Left renal cortex interstitium (tissue), 4 donors: ENCODE measurements around the gene CDHR1. TPM values are rescaled to one million over a fixed set of nuclear protein-coding genes. Genes with fewer than 3 reads are reported as not detected.
A peak's percentile ranks its signal among the peaks of the same experiment; 100 is the strongest.
"Not testable (repeated sequence)": the region's sequence is repeated elsewhere in the genome, so short reads cannot be mapped to it uniquely, and the experiment has no call there.

ENCODE experiments used
- DNase-seq, 4 donors: peaks; one replicate each; pipeline ENCODE4 v3.0.0-alpha.2; 2013; ENCODE audit warnings: low read depth in 4 of 4, low spot score in 2 of 4, missing footprints in 1 of 4
- polyA plus RNA-seq, 4 donors: library from polyadenylated mRNA; unstranded; fragments of 120-200 nt; gene quantifications; one replicate each; pipeline ENCODE4 v1.2.1, GENCODE V29; 2013; ENCODE audit not compliant: insufficient read length in 4 of 4

The CDHR1 gene
- polyA plus RNA-seq, 4 donors: 0.64 to 0.99 (median 0.75) TPM

DNA sequence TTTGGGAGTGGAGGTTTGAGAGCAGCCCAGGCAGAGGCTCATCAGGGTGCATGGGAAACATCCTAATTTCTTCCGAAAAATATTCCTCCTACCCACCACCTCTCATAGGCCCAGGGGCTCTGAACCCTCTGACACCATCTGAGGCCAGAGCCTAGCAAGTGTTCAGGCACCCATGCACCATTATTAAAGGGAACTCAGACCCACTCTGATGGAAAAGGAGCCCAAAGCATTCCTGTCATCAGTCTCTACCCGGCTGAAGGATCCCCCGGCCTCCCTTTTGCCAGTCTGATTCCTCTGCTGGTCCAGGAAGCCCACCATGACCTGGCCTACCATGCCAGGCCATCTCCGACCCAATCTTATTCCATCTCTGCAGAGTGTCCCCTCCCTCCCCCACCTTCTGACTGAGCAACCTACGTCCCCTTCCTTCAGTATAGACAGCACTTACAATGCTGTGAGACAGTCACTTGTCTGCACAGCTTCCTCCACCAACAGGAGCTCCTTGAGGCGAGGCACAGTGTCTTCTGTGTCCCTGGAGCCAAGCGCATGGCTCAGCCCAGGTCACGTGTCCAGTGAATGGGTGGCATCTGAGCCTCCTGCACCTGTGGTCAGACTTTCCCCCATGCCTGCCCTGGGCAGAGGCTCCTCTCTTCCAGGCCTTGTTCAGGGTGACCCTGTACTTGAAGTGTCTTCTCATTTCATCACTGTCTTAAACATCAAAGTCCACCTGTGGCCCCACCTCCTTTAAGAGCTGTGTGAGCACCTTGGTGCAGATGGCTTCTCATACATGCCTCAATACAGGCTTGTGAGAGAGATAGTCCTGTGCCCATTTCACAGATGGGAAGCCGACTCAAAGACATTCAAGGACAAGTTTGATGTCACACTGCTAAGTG is 21.6 kb upstream of the CDHR1 start:
- DNase-seq: no peak

DNA sequence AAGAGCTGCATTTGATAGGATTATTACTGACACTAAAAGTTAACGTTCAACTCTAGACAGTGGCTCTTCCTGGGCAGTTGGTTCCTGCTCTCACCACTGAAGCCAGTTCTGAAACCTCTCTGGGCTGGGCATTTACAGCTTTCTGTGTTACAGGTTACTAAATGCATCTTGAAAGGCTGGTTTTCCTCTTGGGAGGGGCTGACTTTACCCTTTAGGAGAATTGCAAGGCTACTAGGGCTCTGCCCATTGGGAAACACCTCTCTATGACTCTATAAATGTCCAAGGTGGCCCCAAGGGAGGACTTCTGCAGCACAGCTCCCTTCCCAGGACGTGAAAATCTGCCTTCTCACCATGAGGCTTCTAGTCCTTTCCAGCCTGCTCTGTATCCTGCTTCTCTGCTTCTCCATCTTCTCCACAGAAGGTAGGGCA is 20.8 kb upstream of the CDHR1 start, which contains the start of gene GPR15LG:
Gene GPR15LG, plus strand, starts transcription at position 301 of the 429 bp plus-strand sequence. Its CDS starts 51 bp downstream, at position 352.
- no peak for DNase-seq

DNA sequence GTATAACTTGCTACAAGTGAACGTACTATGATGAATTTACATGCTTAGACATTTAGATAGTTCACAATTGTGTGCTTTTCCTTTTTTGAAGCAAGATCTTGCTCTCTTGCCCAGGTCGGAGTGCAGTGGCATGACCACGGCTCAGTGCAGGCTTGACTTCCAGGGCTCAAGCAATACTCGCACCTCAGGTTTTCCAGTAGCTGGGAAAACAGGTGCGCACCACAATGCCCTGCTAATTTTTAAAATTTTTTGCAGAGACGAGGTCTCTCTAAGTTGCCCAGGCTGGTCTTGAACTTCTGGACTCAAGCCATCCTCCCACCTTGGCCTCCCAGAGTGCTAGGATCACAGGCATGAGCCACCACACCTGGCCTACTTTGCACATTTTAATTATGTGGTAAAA is 18.9 kb upstream of the CDHR1 start:
- no peak for DNase-seq

DNA sequence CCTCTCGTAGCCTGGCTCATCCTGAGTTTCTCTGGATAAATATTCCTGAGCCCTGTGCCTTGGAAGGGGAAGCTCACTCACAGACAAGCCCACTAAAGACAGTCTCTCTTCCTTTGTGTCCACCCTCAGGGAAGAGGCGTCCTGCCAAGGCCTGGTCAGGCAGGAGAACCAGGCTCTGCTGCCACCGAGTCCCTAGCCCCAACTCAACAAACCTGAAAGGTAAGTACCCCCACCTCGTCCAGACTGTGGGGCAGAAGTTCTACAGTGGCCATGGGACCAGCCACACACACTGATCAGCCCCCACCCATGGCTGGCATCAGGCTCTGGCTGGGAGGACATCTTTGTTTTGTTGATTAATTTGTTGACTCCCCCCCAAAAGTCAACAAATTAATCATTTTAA is 18.0 kb upstream of the CDHR1 start:
- DNase-seq: no peak

DNA sequence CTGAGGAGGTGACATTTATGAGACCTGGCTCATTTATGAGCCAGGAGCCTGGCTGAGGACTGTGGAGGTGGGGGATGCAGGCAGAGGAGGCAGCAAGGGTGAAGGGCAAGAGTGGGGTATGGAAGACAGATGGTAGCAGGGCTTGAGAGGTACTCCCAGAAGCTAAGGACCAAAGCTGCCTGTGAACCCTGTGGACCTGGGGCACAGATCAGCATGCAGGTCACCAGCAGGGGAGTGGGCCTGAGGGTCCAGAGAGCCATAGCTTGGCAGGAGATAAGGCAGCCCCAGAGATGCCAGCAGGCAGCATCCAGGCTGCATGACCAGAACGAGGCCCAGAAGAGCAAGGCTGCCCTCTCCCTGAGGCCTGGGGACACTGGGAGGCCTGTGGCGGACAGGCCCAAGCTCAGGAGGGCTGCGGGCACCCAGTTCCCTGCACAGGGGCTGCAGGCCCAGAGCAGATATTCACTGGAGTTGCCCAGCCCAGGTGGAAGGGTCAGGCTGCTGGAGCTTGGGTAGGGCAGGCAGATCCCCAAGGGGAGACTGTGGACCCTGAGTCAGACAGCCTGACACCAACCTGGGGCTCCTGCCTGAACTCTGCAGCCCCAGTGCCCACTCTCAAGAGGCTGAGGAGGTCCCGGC is 17.4 kb upstream of the CDHR1 start:
- no peak for DNase-seq

DNA sequence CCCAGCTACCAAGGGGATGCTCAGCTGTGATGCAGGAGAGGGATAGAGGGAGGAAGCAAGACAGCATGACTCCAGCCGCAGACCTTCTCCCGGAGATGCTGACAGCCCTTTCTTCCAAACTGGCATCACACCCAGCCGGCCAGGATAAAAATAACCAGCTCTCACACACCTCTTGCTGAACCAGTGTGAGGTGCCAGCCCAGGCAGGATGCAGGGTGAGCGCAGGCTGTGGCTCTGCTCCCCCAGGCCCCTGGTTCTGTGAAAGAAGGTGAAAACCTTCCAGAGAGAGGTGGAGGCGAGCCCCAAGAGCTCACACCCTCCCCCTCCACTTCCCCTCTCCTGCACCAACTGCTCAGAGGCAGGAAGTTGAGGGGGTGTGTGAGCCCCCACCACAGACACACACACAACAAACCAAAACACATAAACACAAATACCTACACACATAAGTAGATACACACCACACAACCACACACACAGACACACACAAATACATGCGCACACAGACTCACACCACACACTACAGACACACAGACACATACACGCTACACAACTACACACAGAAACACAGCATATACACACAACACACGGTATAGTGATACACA is 16.7 kb upstream of the CDHR1 start:
- DNase-seq: no peak

DNA sequence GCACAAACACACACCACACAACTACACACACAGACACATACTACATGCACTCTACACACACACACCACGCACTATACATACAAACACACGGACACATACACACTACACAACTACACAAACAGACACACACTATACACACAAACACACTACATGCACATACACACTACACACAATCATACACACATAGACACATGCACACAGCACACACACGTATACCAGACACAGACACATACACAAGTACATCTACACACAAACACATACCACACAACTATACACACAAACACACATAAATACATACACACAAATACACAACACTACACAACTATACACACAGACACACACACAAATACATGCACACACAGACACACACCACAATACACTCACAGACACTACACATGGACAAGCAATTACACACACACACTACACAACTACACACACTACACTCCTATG is 16.2 kb upstream of the CDHR1 start:
- no peak for DNase-seq

DNA sequence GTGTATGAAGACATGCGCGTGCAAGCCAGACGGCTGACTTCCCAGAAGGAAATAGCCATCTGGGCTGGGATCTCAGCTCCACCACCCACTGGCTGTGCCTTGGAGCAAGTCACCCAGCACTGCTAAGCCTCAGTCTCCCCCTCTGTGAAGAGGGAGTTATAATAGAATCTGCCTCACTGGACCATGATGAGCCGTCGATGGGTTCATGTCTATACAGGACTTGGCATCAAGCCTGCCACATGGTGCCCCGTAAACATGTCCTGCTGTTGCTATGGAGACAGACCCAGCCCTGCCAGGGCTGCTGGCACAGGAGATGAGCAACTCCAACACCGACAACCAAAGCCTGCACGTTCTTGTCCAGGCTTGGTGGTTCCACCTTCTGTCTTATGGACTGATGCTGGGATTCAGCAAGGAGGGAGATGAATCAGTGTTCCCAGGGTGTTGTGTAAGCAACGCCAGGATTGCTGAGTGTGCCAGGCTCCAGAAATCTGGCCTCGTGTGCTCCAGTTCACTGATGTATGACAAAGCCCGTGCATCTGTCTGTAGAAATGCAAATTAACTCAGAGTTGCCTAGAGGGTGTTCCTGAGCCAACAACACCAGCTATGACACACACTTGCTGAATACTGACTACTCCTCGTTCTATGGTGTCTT is 15.2 kb upstream of the CDHR1 start:
- DNase-seq: peak in 1 of 4 donors; percentile 23

DNA sequence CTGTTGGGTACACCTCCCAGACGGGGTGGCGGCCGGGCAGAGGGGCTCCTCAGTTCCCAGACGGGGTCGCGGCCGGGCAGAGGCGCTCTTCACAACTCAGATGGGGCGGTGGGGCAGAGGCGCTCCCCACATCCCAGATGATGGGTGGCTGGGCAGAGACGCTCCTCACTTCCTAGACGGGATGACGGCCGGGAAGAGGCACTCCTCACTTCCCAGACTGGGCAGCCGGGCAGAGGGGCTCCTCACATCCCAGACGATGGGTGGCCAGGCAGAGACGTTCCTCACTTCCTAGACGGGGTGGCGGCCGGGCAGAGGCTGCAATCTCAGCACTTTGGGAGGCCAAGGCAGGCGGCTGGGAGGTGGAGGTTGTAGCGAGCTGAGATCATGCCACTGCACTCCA is 14.0 kb upstream of the CDHR1 start:
- not testable (repeated sequence) for DNase-seq

DNA sequence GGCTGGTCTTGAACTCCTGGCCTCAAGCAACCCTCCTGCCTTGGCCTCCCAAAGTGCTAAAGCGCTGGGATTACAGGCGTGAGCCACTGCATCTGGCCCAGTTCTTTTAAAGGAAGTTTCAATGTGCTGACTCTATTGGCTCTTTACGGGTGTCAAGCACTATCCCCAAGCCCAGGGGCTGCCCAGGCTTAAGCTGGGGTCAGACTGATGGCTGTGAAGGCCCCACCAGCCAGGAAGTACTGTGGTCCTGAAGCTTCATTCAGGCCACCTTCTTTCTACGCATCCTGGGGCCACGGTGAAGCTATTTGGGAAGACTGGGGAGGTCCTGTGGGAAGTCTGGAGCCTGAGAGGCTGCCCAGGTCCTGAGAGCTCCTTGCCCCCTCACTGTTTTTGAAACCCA is 12.7 kb upstream of the CDHR1 start:
- DNase-seq: no peak

DNA sequence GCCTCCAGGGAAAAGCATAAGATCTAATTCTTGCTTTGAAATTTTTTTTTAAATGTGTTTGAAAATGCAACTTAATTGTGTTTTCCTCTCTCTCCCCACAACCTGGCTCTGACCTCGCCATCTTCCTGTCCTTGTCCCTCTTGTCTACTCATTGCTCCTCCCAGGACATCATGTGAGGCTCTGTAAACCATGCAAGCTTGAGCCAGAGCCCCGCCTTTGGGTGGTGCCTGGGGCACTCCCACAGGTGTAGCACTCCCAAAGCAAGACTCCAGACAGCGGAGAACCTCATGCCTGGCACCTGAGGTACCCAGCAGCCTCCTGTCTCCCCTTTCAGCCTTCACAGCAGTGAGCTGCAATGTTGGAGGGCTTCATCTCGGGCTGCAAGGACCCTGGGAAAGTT is 9.8 kb upstream of the CDHR1 start:
- DNase-seq: no peak

DNA sequence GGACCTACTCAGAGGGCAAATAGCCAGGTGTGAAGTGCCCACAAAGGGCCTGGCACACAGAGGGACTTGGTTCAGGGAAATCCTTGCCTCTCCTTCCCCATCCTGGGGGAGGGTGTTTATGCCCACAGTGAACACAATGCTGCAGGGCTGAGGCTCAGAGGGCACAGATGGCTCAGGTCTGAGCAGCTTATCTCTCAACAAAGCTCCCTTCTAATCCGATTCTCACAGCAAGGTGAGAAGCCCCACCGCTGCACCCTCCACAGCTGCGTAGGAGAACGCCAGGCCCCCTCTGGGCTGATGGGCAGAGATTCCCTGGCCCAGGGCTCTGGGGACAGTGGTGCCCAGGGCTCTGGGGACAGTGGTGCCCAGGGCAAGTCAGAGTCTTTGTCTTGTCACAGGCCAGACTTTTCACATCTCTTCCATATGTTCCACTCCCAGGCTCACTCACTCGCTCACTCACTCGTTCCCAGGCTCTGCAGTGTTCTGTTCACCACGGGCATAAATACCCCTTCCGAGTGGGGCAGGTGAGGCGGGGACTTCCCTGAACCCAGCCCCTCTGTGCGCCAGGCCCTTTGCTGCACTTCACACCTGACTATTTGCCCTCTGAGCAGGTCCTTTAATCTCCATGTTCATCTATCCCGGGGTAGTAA is 8.7 kb upstream of the CDHR1 start:
- no peak for DNase-seq

DNA sequence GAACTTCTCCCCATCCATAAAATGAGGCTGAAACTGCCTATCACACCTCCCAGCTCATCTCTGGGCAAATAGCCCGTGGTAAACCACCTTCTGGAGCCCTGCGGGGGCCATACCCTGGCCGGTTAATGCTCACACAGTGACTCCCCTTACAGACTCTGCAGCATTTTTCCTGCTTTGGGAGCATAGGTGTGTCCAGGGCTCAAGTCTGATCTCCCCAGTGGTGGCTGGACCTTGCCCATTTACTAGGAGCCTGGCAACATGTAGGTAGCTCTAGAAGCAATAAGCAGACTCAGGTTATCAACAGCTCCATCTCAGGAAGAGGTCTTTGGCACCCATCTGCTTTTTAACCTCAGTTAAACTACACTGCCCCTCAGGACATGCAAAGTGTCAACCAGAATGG is 5.5 kb upstream of the CDHR1 start:
- DNase-seq: no peak

DNA sequence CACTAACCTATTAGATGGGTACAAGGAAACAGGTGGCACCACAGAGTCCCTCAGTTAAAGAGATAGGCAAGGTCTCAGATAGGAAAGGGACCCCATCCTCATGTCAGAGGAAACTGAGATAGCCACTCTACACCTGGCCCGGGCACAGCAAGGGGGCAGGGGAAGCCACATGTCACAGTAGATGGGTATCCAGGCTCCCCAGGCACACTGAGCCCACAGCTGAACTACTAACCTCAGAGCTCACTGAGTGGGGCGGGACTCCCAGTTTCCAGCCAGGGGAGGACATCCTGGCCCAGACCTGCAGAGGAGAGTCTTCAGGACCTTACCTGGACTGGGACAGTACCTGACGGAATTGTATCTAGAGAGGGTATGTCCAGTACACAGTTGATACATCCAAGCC is 3.7 kb upstream of the CDHR1 start:
- no peak for DNase-seq

DNA sequence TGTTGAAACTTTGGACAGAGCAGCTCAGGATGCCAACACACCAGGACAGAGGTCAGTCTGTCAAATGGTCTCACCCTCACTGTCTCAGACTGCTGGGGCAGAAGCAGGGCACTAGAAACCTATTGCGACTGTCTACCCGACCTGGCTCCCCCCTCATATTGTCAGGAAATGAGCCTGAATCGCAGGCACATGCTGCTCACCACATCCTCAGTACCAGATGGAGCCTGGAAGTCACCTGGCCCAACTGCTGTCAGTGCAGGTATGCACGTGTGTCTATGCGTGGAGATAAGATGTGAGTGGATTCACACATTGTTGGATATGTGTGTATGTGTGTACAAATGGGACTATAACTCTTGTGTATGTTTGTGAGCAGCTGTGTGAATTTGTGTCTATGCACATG is 3.2 kb upstream of the CDHR1 start:
- DNase-seq: no peak

DNA sequence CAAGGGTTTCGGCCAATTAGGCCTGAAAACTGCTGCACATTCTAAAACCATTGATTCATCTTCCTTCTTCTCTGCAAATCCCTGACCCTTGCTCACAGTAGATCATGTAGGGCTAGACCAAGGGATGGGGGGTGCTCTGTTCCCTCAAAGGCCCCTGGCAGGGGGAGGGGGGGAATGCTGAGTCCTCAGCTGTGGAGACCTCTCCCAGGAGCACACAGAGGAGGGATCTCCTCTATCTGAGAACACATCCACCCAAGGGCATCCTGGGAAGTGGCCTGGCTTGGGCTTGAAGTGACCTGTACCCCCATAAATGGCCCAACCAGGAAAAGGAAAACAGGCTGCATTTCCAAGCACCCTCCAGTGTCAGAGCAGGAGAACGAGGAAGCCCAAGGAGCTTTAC is 1.0 kb upstream of the CDHR1 start:
- no peak for DNase-seq

DNA sequence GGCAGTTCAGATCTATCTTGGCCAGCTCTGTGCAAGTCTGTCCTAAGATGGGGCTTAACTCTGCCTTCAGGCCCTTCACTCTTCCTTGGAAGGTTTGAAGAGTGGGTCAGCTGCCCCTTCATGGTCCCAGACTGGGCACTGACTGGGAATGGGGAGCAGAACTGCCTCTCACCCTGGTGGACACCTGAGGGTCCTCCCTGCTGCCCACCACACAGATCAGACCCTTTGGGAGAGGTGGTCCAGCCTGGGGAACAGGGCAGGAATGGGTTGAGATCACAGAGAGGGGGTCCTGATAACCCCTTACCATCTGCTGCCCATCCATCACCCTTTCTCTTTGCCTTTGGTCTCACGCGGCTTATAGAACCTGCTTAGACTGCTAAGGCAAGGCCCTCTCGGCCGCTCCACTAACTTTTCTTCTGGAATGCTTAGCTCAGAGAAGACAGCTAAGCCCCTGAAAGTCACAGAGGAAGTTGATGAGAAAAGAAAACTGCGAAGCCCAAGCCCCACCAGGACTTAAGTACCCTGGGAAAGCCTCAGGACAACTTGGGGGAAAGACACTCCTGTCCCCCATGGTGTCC is 402 bp upstream of the CDHR1 start:
- DNase-seq: no peak

DNA sequence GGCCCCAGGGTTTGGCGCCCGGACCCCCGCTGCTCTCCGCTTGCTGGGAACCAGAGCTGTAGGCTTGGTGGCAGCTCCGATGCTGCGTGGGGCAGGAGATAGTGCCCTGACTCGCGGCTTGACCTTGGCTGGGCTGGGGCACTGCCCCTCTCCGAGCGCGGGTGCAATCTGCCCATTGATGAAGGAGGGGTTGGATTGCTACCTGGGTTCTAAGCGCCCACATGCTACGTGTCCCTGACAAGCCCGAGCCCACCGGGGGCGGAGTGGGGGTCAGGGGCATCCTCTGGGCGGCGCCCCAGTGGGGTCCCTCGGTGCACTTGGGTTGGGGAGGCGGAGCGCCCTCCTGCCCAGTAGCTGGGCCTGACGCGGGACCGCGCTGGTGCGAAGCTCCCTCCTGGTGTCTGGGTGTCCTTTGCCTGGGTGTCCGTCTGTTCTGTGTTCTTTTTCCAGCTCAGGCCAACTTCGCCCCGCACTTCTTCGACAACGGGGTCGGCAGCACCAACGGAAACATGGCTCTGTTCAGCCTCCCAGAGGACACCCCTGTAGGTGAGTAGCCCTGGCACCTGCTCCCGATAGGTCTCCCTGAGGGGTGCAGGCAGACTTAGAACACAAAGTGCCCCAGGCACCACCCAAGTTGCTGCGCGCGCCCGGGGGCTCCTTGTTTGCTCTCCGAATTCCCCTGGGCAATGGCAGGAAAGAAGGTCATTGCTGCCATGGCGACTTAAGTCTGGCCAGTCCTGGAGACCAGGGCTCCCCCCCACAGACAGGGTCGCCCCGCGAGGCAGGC is 900 bp downstream of the CDHR1 start:
- no peak for DNase-seq

DNA sequence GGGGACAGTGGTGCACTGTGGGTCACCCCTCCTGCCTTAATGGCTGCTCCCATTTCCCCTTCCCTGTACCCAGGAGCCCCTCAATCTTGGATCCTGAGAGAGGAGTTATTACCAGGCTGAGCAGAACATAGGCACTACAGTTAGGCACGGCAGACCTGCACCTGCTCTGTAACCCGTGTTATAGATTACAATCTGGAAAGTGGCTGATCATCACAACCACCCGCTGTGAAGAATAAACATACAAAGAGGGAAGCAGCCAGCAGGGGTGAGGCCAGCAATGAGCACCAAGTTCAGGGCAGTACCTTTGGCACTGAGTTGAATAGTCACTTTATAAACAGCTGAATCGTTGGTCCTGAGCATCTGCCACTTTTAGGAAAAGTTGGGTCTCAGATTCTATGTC is 1.7 kb downstream of the CDHR1 start:
- DNase-seq: no peak
